ENCODE measurements around the gene CASP10. TPM values are rescaled to one million over a fixed set of nuclear protein-coding genes. Genes with fewer than 3 reads are reported as not detected.

Gene CASP10
- polyA plus RNA-seq, 1 experiment: 0.83 TPM

DNA sequence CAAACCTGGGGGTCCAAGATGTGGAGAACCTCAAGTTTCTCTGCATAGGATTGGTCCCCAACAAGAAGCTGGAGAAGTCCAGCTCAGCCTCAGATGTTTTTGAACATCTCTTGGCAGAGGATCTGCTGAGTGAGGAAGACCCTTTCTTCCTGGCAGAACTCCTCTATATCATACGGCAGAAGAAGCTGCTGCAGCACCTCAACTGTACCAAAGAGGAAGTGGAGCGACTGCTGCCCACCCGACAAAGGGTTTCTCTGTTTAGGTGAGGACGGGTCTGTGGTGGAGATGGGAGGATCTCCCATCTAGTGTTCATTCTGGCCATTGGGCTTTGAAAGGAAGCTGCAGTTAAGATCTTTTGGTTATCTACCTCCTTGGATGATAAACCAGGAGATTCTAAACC, 2.9 kb downstream of the CASP10 start:
- Histone ChIP-seq H3K36me3 (ENCODE audit: control insufficient read depth, insufficient read depth, low read length) (no peaks in the 10 kb centered on the region), H3K4me3 (ENCODE audit: low read depth, low read length) (no peak overlapping the region), H3K27me3 (ENCODE audit: control insufficient read depth, insufficient read depth, low read length) (no peaks in the 10 kb centered on the region)
- POLR2A ChIA-PET: no interaction called here
- TF ChIP-seq, protein P1, sequence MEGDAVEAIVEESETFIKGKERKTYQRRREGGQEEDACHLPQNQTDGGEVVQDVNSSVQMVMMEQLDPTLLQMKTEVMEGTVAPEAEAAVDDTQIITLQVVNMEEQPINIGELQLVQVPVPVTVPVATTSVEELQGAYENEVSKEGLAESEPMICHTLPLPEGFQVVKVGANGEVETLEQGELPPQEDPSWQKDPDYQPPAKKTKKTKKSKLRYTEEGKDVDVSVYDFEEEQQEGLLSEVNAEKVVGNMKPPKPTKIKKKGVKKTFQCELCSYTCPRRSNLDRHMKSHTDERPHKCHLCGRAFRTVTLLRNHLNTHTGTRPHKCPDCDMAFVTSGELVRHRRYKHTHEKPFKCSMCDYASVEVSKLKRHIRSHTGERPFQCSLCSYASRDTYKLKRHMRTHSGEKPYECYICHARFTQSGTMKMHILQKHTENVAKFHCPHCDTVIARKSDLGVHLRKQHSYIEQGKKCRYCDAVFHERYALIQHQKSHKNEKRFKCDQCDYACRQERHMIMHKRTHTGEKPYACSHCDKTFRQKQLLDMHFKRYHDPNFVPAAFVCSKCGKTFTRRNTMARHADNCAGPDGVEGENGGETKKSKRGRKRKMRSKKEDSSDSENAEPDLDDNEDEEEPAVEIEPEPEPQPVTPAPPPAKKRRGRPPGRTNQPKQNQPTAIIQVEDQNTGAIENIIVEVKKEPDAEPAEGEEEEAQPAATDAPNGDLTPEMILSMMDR (IDR thresholded peaks at IDR 0.05; ENCODE audit: insufficient read depth, low read depth, low read length): no peak
- DNase-seq (ENCODE audit: low read depth): no peak
- CTCF ChIA-PET: interaction anchor here (1.0 kb wide), 1 partner anchor 46 kb away, joined by 7 read pairs; no protein-coding TSS in a partner anchor

DNA sequence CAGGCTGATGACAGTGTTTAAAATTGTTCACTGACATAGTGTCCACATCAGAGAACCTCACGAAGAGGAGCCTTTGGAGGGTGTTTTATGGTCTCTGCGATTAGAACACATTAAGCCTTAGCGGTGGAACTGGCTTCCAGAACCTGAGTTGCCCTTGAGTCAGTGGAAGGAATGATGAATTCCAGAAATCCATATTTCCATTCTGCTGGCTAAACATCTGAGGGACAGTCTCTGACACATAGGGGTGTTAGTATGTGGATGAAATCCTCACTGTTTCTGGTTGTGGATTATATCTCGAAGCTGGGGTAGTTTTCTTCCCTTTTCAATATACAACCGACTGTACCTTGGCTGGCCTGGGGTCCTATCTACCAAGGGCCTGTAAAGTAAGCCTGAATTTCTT, 4.0 kb downstream of the CASP10 start:
- CTCF ChIA-PET: interaction anchor here (0.9 kb wide), 1 partner anchor 9 kb away, joined by 3 read pairs; no protein-coding TSS in a partner anchor
- POLR2A ChIA-PET: no interaction called here

DNA sequence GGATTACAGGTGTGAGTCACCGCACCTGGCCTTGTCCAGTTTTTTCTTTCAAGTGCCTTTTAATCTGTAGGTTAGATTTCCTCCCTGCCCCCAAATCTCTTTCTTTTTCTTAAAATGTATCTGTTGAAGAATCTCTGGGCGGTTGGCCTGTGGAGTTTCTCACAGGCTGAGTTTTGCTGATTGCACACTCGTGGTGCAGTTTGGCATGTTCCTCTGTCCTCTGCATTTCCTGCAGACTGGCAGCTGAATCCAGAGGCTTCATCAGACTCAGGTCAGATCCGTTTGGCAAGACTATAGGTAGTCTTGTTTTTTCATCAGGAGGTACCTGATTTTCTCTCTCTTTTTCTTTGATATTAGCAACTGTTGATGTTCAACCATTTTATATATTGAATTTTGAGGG, 5.5 kb downstream of the CASP10 start:
- TF ChIP-seq, protein P1 (IDR thresholded peaks at IDR 0.05; ENCODE audit: insufficient read depth, low read depth, low read length): no peak
- POLR2A ChIA-PET: interaction anchor here (0.6 kb wide), 1 partner anchor 44 kb away, joined by 3 read pairs; no protein-coding TSS in a partner anchor
- CTCF ChIA-PET: no interaction called here
- Histone ChIP-seq H3K4me3 (ENCODE audit: low read depth, low read length) (no peak overlapping the region), H3K36me3 (ENCODE audit: control insufficient read depth, insufficient read depth, low read length) (no peaks in the 10 kb centered on the region), H3K27me3 (ENCODE audit: control insufficient read depth, insufficient read depth, low read length) (no peaks in the 10 kb centered on the region)
- no peak for DNase-seq (ENCODE audit: low read depth)

More for the DNA sequence above, 4.0 kb downstream of the CASP10 start:
- TF ChIP-seq, protein P1 (IDR thresholded peaks at IDR 0.05; ENCODE audit: insufficient read depth, low read depth, low read length): no peak
- no peak for DNase-seq (ENCODE audit: low read depth)
- Histone ChIP-seq H3K27me3 (ENCODE audit: control insufficient read depth, insufficient read depth, low read length) (no peaks in the 10 kb centered on the region), H3K36me3 (ENCODE audit: control insufficient read depth, insufficient read depth, low read length) (no peaks in the 10 kb centered on the region), H3K4me3 (ENCODE audit: low read depth, low read length) (no peak overlapping the region)

DNA sequence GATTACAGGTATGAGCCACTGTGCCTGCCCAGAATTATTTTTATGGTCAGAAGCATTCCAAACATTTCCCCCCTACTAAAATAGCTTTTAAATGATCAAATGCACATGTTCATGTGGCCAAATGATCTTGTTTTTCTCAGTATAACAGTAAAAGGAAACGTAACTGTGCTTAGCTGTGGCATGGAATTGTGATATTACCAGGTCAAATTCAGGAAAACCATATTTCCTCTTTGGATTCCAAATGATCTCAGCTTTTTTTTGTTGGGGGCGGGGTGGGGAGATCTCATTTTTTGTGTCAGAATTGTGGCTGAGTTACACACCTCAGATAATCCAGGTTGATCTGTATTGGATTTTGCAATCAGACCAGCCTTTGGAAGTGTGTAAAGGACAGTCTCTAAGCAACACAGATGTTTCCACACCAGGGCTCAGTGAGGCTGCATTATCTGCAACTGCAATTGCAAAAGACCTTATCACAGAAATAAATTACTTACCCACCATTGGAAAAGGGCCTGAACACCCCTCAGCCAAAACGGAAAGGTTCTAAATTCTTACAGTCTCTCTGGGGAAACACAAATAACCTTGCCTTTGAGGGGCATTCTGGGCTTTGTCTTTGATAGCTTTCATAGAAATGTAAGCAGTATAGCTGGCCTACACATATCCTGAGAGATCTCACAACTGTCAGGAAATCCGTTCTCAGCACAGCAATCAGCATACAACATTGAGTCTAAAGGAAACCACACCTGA, 8.4 kb downstream of the CASP10 start:
- CTCF ChIA-PET: interaction anchor here (1.0 to 2.1 kb wide), 4 partner anchors 9 to 286 kb away, joined by 3 to 7 read pairs (median 4); no protein-coding TSS in a partner anchor
- TF ChIP-seq, protein P1 (IDR thresholded peaks at IDR 0.05; ENCODE audit: insufficient read depth, low read depth, low read length): no peak
- DNase-seq (ENCODE audit: low read depth): no peak

DNA sequence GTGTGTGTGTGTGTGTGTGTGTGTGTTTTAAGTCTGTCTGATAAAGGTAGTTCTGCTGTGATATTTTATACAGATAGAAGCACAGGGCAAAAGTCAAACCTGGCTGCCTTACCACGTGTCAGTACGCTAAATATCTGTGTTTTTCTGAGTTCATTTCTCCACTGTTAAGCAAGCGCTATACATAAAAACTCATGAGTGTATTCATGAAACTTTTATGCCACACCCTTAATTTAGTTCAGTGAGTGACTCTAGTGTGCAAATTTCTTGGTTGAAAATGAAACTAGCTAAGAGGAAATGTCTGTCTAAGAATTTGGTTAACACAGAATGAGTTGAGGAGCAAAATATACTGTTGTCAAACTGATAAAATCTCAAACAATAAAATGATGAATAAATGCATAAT, 11.2 kb downstream of the CASP10 start:
- ChIA-PET CTCF (interaction anchor here (1.3 kb wide), 1 partner anchor 9 kb away, joined by 4 read pairs; no protein-coding TSS in a partner anchor), POLR2A (interaction anchor here (0.5 kb wide), 1 partner anchor 25 kb away, joined by 7 read pairs; no protein-coding TSS in a partner anchor)
- no peak overlapping the region for H3K4me3 ChIP-seq (ENCODE audit: low read depth, low read length)
- DNase-seq (ENCODE audit: low read depth): no peak
- TF ChIP-seq, protein P1 (IDR thresholded peaks at IDR 0.05; ENCODE audit: insufficient read depth, low read depth, low read length): no peak
- no peaks in the 10 kb centered on the region for H3K36me3 ChIP-seq (ENCODE audit: control insufficient read depth, insufficient read depth, low read length)
- no peaks in the 10 kb centered on the region for H3K27me3 ChIP-seq (ENCODE audit: control insufficient read depth, insufficient read depth, low read length)

More for the DNA sequence above, 8.4 kb downstream of the CASP10 start:
- no peaks in the 10 kb centered on the region for H3K27me3 ChIP-seq (ENCODE audit: control insufficient read depth, insufficient read depth, low read length)
- H3K4me3 ChIP-seq (ENCODE audit: low read depth, low read length): no peak overlapping the region
- POLR2A ChIA-PET: no interaction called here
- no peaks in the 10 kb centered on the region for H3K36me3 ChIP-seq (ENCODE audit: control insufficient read depth, insufficient read depth, low read length)

Data from BJ (cell line).